ENCODE measurements around the gene DNM2. TPM values are rescaled to one million over a fixed set of nuclear protein-coding genes. Genes with fewer than 3 reads are reported as not detected.

The DNM2 gene
- total and polyA plus RNA-seq, 2 of the 13 experiments (the other 11 are each of a cell fraction or from before 2014, with no cell fraction given), result 41.7 to 59.8 TPM

DNA sequence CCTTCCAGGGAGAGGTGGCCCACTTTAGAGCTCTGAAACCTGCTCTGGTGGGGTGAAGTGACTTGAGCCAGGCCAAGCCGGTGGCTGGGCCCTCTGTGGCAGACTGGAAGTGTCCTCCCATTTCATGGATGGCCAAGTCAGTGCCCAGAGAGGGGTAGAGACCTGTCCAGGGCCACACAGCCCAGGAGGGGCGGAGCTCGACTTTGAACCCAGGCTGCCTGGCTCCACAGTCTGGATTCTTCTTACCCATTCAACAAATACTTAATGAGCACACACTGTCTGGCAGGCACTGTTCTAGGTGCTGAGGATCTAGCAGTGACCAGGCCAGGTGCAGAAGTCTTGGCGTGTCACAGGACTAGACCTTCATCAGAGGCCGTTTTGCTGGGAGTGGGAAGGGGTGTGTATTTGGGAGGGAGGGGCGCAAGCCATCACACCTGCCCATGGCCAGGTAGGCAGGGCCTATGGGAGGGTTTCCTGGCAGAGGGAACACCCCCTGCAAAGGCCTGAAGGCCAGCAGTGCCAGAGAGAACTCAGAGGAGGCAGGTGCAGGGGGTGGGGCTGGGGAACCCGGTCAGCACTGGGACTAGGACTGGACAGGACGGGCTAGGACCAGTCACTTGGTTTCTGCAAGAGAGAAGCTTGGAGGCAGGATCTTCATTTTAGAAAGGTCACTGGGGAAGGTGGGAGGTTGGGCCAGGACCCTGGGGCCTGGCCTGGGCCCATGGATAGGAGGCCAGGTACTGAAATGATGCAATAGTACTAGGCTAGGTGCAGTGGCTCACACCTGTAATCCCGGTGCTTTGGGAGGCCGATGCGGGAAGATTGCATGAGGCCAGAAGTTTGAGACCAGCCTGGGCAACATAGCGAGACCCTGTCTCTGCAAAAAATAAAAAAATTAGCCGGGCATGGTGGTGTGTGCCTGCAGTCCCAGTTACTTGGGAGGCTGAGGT, 31.8 kb downstream of the DNM2 start (continued):
- TF ChIP-seq, protein P1, sequence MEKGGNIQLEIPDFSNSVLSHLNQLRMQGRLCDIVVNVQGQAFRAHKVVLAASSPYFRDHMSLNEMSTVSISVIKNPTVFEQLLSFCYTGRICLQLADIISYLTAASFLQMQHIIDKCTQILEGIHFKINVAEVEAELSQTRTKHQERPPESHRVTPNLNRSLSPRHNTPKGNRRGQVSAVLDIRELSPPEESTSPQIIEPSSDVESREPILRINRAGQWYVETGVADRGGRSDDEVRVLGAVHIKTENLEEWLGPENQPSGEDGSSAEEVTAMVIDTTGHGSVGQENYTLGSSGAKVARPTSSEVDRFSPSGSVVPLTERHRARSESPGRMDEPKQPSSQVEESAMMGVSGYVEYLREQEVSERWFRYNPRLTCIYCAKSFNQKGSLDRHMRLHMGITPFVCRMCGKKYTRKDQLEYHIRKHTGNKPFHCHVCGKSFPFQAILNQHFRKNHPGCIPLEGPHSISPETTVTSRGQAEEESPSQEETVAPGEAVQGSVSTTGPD (CRISPR knock-in tag; IDR thresholded peaks at IDR 0.05), result 0 out of 2 replicates have a peak, but pooled peaks have one; percentile 18
- TF ChIP-seq ETV5 (CRISPR knock-in tag; IDR thresholded peaks at IDR 0.05; ENCODE audit: borderline replicate concordance) (peak; percentile 67; the same call in 1 of the 2 replicates), KLF12 (CRISPR knock-in tag; IDR thresholded peaks at IDR 0.05; ENCODE audit: borderline replicate concordance) (no peak), MXI1 (IDR thresholded peaks at IDR 0.05; ENCODE audit: borderline replicate concordance, low read depth, low read length) (no peak), ZNF136 (CRISPR knock-in tag; IDR thresholded peaks at IDR 0.05; ENCODE audit: low read depth) (no peak), HOXA5 (CRISPR knock-in tag; IDR thresholded peaks at IDR 0.05) (no peak), ZBTB21 (CRISPR knock-in tag; IDR thresholded peaks at IDR 0.05) (no peak), POLR2AphosphoS5 (IDR thresholded peaks at IDR 0.05; ENCODE audit: low read depth, low read length) (no peak), AGO1 (IDR thresholded peaks at IDR 0.05; ENCODE audit: low read depth, low read length, poor library complexity, severe bottlenecking) (no peak), ZNF782 (CRISPR knock-in tag; IDR thresholded peaks at IDR 0.05; ENCODE audit: borderline replicate concordance) (0 out of 2 replicates have a peak, but pooled peaks have one; percentile 10), ISX (CRISPR knock-in tag; conservative IDR thresholded peaks at IDR 0.05) (no peak), ZNF776 (CRISPR knock-in tag; IDR thresholded peaks at IDR 0.05) (peak; percentile 58), JARID2 (CRISPR knock-in tag; IDR thresholded peaks at IDR 0.05; ENCODE audit: insufficient replicate concordance) (no peak), SMYD3 (CRISPR knock-in tag; IDR thresholded peaks at IDR 0.05) (no peak)
- TF ChIP-seq, protein P2, sequence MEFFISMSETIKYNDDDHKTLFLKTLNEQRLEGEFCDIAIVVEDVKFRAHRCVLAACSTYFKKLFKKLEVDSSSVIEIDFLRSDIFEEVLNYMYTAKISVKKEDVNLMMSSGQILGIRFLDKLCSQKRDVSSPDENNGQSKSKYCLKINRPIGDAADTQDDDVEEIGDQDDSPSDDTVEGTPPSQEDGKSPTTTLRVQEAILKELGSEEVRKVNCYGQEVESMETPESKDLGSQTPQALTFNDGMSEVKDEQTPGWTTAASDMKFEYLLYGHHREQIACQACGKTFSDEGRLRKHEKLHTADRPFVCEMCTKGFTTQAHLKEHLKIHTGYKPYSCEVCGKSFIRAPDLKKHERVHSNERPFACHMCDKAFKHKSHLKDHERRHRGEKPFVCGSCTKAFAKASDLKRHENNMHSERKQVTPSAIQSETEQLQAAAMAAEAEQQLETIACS (CRISPR knock-in tag; IDR thresholded peaks at IDR 0.05), result no peak
- TF ChIP-seq, protein P3, sequence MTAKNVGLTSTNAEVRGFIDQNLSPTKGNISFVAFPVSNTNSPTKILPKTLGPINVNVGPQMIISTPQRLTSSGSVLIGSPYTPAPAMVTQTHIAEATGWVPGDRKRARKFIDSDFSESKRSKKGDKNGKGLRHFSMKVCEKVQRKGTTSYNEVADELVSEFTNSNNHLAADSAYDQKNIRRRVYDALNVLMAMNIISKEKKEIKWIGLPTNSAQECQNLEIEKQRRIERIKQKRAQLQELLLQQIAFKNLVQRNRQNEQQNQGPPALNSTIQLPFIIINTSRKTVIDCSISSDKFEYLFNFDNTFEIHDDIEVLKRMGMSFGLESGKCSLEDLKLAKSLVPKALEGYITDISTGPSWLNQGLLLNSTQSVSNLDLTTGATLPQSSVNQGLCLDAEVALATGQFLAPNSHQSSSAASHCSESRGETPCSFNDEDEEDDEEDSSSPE (CRISPR knock-in tag; IDR thresholded peaks at IDR 0.05), result no peak
- TF ChIP-seq, protein P4, sequence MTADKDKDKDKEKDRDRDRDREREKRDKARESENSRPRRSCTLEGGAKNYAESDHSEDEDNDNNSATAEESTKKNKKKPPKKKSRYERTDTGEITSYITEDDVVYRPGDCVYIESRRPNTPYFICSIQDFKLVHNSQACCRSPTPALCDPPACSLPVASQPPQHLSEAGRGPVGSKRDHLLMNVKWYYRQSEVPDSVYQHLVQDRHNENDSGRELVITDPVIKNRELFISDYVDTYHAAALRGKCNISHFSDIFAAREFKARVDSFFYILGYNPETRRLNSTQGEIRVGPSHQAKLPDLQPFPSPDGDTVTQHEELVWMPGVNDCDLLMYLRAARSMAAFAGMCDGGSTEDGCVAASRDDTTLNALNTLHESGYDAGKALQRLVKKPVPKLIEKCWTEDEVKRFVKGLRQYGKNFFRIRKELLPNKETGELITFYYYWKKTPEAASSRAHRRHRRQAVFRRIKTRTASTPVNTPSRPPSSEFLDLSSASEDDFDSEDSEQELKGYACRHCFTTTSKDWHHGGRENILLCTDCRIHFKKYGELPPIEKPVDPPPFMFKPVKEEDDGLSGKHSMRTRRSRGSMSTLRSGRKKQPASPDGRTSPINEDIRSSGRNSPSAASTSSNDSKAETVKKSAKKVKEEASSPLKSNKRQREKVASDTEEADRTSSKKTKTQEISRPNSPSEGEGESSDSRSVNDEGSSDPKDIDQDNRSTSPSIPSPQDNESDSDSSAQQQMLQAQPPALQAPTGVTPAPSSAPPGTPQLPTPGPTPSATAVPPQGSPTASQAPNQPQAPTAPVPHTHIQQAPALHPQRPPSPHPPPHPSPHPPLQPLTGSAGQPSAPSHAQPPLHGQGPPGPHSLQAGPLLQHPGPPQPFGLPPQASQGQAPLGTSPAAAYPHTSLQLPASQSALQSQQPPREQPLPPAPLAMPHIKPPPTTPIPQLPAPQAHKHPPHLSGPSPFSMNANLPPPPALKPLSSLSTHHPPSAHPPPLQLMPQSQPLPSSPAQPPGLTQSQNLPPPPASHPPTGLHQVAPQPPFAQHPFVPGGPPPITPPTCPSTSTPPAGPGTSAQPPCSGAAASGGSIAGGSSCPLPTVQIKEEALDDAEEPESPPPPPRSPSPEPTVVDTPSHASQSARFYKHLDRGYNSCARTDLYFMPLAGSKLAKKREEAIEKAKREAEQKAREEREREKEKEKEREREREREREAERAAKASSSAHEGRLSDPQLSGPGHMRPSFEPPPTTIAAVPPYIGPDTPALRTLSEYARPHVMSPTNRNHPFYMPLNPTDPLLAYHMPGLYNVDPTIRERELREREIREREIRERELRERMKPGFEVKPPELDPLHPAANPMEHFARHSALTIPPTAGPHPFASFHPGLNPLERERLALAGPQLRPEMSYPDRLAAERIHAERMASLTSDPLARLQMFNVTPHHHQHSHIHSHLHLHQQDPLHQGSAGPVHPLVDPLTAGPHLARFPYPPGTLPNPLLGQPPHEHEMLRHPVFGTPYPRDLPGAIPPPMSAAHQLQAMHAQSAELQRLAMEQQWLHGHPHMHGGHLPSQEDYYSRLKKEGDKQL (CRISPR knock-in tag; IDR thresholded peaks at IDR 0.05; ENCODE audit: low read depth), result no peak
- TF ChIP-seq, protein P5, sequence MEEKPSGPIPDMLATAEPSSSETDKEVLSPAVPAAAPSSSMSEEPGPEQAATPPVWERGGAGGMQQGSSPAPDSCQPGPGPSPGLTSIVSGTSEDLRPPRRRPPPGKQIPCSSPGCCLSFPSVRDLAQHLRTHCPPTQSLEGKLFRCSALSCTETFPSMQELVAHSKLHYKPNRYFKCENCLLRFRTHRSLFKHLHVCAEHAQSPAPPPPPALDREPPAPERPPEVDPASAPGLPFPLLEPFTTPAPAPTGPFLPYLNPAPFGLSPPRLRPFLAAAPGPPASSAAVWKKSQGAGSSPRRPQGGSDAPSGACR (CRISPR knock-in tag; IDR thresholded peaks at IDR 0.05), result peak; percentile 47; the same call in 1 of the 2 replicates

All from HepG2 (cell line).